Middle frontal gyrus (tissue), 1 donor: ENCODE measurements around the gene B3GALT4.
"Not testable (repeated sequence)": the region's sequence is repeated elsewhere in the genome, so short reads cannot be mapped to it uniquely, and the experiment has no call there.

Experiments used
- DNase-seq: peaks from one replicate; pipeline ENCODE4 v3.0.0-alpha.2; 2015; ENCODE audit warnings: low spot score; ENCODE audit errors: extremely low spot score

Gene B3GALT4

GRCh38 chr6:33272275-33273128, 4.4 kb upstream of the B3GALT4 start:
- no peak for DNase-seq

- no peak for DNase-seq
Measured at GRCh38 chr6:33273129-33273923, 3.6 kb upstream of the B3GALT4 start.

- no peak for DNase-seq
Measured at GRCh38 chr6:33273924-33274902, 2.7 kb upstream of the B3GALT4 start.

GRCh38 chr6:33275795-33276580, 935 bp upstream of the B3GALT4 start:
- not testable (repeated sequence) for DNase-seq

GRCh38 chr6:33276581-33276863, 401 bp upstream of the B3GALT4 start:
- no peak for DNase-seq

GRCh38 chr6:33277663-33278391, 904 bp downstream of the B3GALT4 start:
- no peak for DNase-seq

GRCh38 chr6:33278392-33278741, 1.4 kb downstream of the B3GALT4 start:
- no peak for DNase-seq

GRCh38 chr6:33278810-33279209, 1.9 kb downstream of the B3GALT4 start:
- no peak for DNase-seq

GRCh38 chr6:33279257-33279695, 2.4 kb downstream of the B3GALT4 start:
- DNase-seq = no peak

GRCh38 chr6:33279971-33280511, 3.1 kb downstream of the B3GALT4 start:
- no peak for DNase-seq

GRCh38 chr6:33280539-33280938, 3.6 kb downstream of the B3GALT4 start:
- no peak for DNase-seq

GRCh38 chr6:33285214-33285613, 8.3 kb downstream of the B3GALT4 start:
- DNase-seq = not testable (repeated sequence)

- DNase-seq = no peak
Measured at GRCh38 chr6:33286946-33287914, 10.3 kb downstream of the B3GALT4 start.

GRCh38 chr6:33288141-33288920, 11.4 kb downstream of the B3GALT4 start:
- DNase-seq = no peak

- peak; percentile 93 for DNase-seq
Measured at GRCh38 chr6:33288921-33289783, 12.2 kb downstream of the B3GALT4 start, which contains the start of the genes PFDN6 and WDR46. Gene PFDN6, plus strand, starts transcription at chr6:33289601. Its CDS starts 256 bp downstream, at chr6:33289857. Gene WDR46, minus strand, starts transcription at chr6:33289239. Its CDS starts 69 bp downstream, at chr6:33289170.

- DNase-seq = no peak
Measured at GRCh38 chr6:33289784-33290315, 12.9 kb downstream of the B3GALT4 start.
